Endodermal cell (in vitro differentiated cells): ENCODE data around the gene DNAH6. TPM values are rescaled to one million over a fixed set of nuclear protein-coding genes. Genes with fewer than 3 reads are reported as not detected.

Experiments used
- DNase-seq: peaks from one replicate; pipeline ENCODE4 v3.0.0-alpha.2; 2017
- H3K27ac ChIP-seq: 2 replicates; pipeline ENCODE4 v1.5.1; 2013; ENCODE audit warnings: mild to moderate bottlenecking, low read depth, low read length, moderate library complexity
- H3K27me3 ChIP-seq: 2 replicates; pipeline ENCODE4 v1.6.1; 2013; ENCODE audit warnings: mild to moderate bottlenecking, low read length, moderate library complexity; ENCODE audit not compliant: insufficient read depth, control insufficient read depth, poor library complexity, severe bottlenecking
- H3K36me3 ChIP-seq: 2 replicates; pipeline ENCODE4 v1.7.0; 2013; ENCODE audit warnings: mild to moderate bottlenecking, low read length, moderate library complexity; ENCODE audit not compliant: control insufficient read depth, insufficient read depth
- H3K4me1 ChIP-seq: one replicate; pipeline ENCODE4 v1.7.0; 2013; ENCODE audit warnings: low read length; ENCODE audit not compliant: control insufficient read depth, insufficient read depth
- H3K4me3 ChIP-seq: 2 replicates; pipeline ENCODE4 v1.5.1; 2013; ENCODE audit warnings: mild to moderate bottlenecking, low read length, moderate library complexity
- H3K9ac ChIP-seq: 2 replicates; pipeline ENCODE4 v1.6.1; 2013; ENCODE audit warnings: mild to moderate bottlenecking, low read length, moderate library complexity; ENCODE audit not compliant: poor library complexity, severe bottlenecking; ENCODE audit errors: extremely low read depth
- H3K9me3 ChIP-seq: 2 replicates; pipeline ENCODE4 v1.6.1; 2013; ENCODE audit warnings: mild to moderate bottlenecking, low read length, moderate library complexity; ENCODE audit not compliant: control insufficient read depth
- H3K27ac Mint-ChIP-seq: 2 replicates; pipeline ENCODE4 v1.8.0; 2020; ENCODE audit warnings: mixed read lengths
- H3K27me3 Mint-ChIP-seq: 2 replicates; pipeline ENCODE4 v1.8.0; 2021; ENCODE audit warnings: mild to moderate bottlenecking, mixed read lengths; ENCODE audit not compliant: insufficient read depth
- H3K36me3 Mint-ChIP-seq: 2 replicates; pipeline ENCODE4 v1.8.0; 2020; ENCODE audit warnings: low read depth, mixed read lengths
- H3K4me1 Mint-ChIP-seq: 2 replicates; pipeline ENCODE4 v1.8.0; 2020; ENCODE audit warnings: mixed read lengths
- H3K4me3 Mint-ChIP-seq: 2 replicates; pipeline ENCODE4 v1.8.0; 2020; ENCODE audit warnings: mild to moderate bottlenecking, moderate library complexity, mixed read lengths
- H3K9me3 Mint-ChIP-seq: 2 replicates; pipeline ENCODE4 v1.8.0; 2020; ENCODE audit warnings: mild to moderate bottlenecking, mixed read lengths
- WGBS, 2 experiments: methylation state at CpG; one replicate each; pipeline versions ENCODE4 v1.1.5 to v1.1.7; 2013; ENCODE audit warnings: missing lambda C conversion rate in 2 of 2, mixed read lengths in 1 of 2; ENCODE audit not compliant: insufficient coverage in 1 of 2, insufficient read length in 1 of 2; 5-methylcytosine and 5-hydroxymethylcytosine counted together
- total RNA-seq, 2 donors: library from RNA; stranded (reverse); fragmentation: NEBNext Ultra II Directional in 1 of 2; extraction: Animal tissue kit (Norgen Biotek cat#: 25700) in 1 of 2; gene quantifications; 2 replicates in 1 of 2; 3 replicates in 1 of 2; pipeline ENCODE4 v1.2.1, GENCODE V29; 2021
- TF ChIP-seq, protein P1 (sequence below): fragments of 200-600 bp; sonication (generic); conservative IDR thresholded peaks from 2 replicates; pipeline ENCODE4 v1.5.0; 2021; ENCODE audit warnings: antibody characterized with exemption, mild to moderate bottlenecking

The DNAH6 gene
- total RNA-seq, 2 donors from 2014 or later: 1.6 to 2.0 TPM

DNA sequence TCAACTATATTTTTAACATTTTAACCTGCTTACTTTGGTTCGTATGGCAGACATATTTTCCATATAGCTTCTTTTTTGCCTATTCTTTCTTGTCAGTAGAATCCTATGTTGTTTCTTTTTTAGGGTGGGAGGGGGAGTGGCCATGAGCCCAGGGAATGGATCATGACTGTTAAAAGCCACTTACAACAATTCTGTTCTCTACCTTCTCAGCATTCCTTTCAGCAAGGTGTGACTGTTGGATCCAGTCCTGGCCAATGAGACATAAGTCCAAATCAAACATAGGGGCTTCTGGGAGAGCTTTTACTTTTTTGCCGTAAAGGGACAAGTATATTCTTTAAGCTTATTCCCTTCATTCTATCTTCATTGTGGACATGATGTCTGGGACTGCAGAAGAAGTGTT is 25.0 kb upstream of the DNAH6 start:
- H3K4me1 ChIP-seq: no peaks in the 10 kb centered on the region
- peaks cover 13% of the 10 kb centered on the region for H3K4me1 Mint-ChIP-seq
- H3K9me3 ChIP-seq: no peaks in the 10 kb centered on the region
- 100% methylated on average over 1 of the region's 2 CpGs; no CpG with 5 or more reads in 1 of the 2 experiments for WGBS, 2 experiments
- H3K27ac Mint-ChIP-seq: no peak overlapping the region
- no peaks in the 10 kb centered on the region for H3K36me3 Mint-ChIP-seq
- no peak overlapping the region for H3K4me3 ChIP-seq
- no peaks in the 10 kb centered on the region for H3K27me3 Mint-ChIP-seq
- H3K36me3 ChIP-seq: no peaks in the 10 kb centered on the region
- DNase-seq: no peak
- H3K27ac ChIP-seq: no peak overlapping the region
- H3K27me3 ChIP-seq: no peaks in the 10 kb centered on the region
- no peaks in the 10 kb centered on the region for H3K9me3 Mint-ChIP-seq
- H3K9ac ChIP-seq: no peak overlapping the region
- H3K4me3 Mint-ChIP-seq: no peak overlapping the region
- TF ChIP-seq, protein P1, sequence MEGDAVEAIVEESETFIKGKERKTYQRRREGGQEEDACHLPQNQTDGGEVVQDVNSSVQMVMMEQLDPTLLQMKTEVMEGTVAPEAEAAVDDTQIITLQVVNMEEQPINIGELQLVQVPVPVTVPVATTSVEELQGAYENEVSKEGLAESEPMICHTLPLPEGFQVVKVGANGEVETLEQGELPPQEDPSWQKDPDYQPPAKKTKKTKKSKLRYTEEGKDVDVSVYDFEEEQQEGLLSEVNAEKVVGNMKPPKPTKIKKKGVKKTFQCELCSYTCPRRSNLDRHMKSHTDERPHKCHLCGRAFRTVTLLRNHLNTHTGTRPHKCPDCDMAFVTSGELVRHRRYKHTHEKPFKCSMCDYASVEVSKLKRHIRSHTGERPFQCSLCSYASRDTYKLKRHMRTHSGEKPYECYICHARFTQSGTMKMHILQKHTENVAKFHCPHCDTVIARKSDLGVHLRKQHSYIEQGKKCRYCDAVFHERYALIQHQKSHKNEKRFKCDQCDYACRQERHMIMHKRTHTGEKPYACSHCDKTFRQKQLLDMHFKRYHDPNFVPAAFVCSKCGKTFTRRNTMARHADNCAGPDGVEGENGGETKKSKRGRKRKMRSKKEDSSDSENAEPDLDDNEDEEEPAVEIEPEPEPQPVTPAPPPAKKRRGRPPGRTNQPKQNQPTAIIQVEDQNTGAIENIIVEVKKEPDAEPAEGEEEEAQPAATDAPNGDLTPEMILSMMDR: no peak

- H3K4me1 ChIP-seq: no peaks in the 10 kb centered on the region
- Mint-ChIP-seq H3K27me3 (no peaks in the 10 kb centered on the region), H3K36me3 (no peaks in the 10 kb centered on the region), H3K27ac (no peak overlapping the region), H3K4me1 (peaks cover 8% of the 10 kb centered on the region), H3K9me3 (no peaks in the 10 kb centered on the region), H3K4me3 (no peak overlapping the region)
- WGBS, 2 experiments: 95 to 100% methylated on average over 6 of the region's 6 CpGs
- H3K4me3 ChIP-seq: no peak overlapping the region
- no peak overlapping the region for H3K27ac ChIP-seq
- no peaks in the 10 kb centered on the region for H3K36me3 ChIP-seq
- TF ChIP-seq, protein P1: no peak
- no peaks in the 10 kb centered on the region for H3K9me3 ChIP-seq
- no peak for DNase-seq
- H3K9ac ChIP-seq: no peak overlapping the region
- H3K27me3 ChIP-seq: no peaks in the 10 kb centered on the region
These were observed 24.6 kb upstream of the DNAH6 start for GRCh38 chr2:84491741-84492140.

- no peaks in the 10 kb centered on the region for H3K27me3 Mint-ChIP-seq
- H3K4me1 Mint-ChIP-seq: peaks cover 2% of the 10 kb centered on the region
- Histone ChIP-seq H3K4me3 (no peak overlapping the region), H3K27ac (no peak overlapping the region), H3K9ac (no peak overlapping the region), H3K9me3 (no peaks in the 10 kb centered on the region), H3K27me3 (no peaks in the 10 kb centered on the region), H3K4me1 (no peaks in the 10 kb centered on the region), H3K36me3 (no peaks in the 10 kb centered on the region)
- H3K27ac Mint-ChIP-seq: no peak overlapping the region
- H3K9me3 Mint-ChIP-seq: no peaks in the 10 kb centered on the region
- DNase-seq: no peak
- H3K4me3 Mint-ChIP-seq: no peak overlapping the region
- WGBS, 2 experiments: 76 to 100% methylated on average over 1 of the region's 1 CpG
- no peaks in the 10 kb centered on the region for H3K36me3 Mint-ChIP-seq
- TF ChIP-seq, protein P1: peak; percentile 51
These were observed 23.7 kb upstream of the DNAH6 start for GRCh38 chr2:84492571-84492970.
